ENCODE measurements around the gene THOC6.

- TF ChIP-seq CTCF (IDR thresholded peaks at IDR 0.05) (no peak), POLR2A (IDR thresholded peaks at IDR 0.05; ENCODE audit: low read length) (no peak)
Observed at GRCh38 chr16:3030222-3031212, 6.7 kb downstream of the THOC6 start.
